ENCODE data around the gene KCNMA1.

Gene KCNMA1

GRCh38 chr10:77253147-77253545 is 384.5 kb downstream of the KCNMA1 start:
- Histone ChIP-seq H3K4me1 (ENCODE audit: insufficient read depth, low read length) (peaks cover 4% of the 10 kb centered on the region), H3K27ac (ENCODE audit: low read depth, low read length) (no peak overlapping the region), H3K4me3 (ENCODE audit: low read length) (no peak overlapping the region), H3K27me3 (ENCODE audit: insufficient read depth, low read length) (no peaks in the 10 kb centered on the region), H3K36me3 (ENCODE audit: insufficient read depth, low read length) (no peaks in the 10 kb centered on the region), H3K9me3 (ENCODE audit: insufficient read depth, low read depth, low read length) (no peaks in the 10 kb centered on the region), H3K9ac (ENCODE audit: low read depth, low read length) (no peak overlapping the region)
- 87% methylated on average over 1 of the region's 1 CpG for WGBS

- H3K27me3 ChIP-seq (ENCODE audit: insufficient read depth, low read length) = no peaks in the 10 kb centered on the region
- peaks cover 10% of the 10 kb centered on the region for H3K4me1 ChIP-seq (ENCODE audit: insufficient read depth, low read length)
- H3K4me3 ChIP-seq (ENCODE audit: low read length) = no peak overlapping the region
- H3K27ac ChIP-seq (ENCODE audit: low read depth, low read length) = no peak overlapping the region
- H3K9me3 ChIP-seq (ENCODE audit: insufficient read depth, low read depth, low read length) = no peaks in the 10 kb centered on the region
- H3K9ac ChIP-seq (ENCODE audit: low read depth, low read length) = no peak overlapping the region
- H3K36me3 ChIP-seq (ENCODE audit: insufficient read depth, low read length) = no peaks in the 10 kb centered on the region
- WGBS = 78% methylated on average over 2 of the region's 4 CpGs
Measured at GRCh38 chr10:77252380-77253146, 385.0 kb downstream of the KCNMA1 start.

GRCh38 chr10:77251297-77252013 is 386.2 kb downstream of the KCNMA1 start:
- WGBS = 55% methylated on average over 4 of the region's 6 CpGs
- Histone ChIP-seq H3K36me3 (ENCODE audit: insufficient read depth, low read length) (no peaks in the 10 kb centered on the region), H3K9ac (ENCODE audit: low read depth, low read length) (no peak overlapping the region), H3K9me3 (ENCODE audit: insufficient read depth, low read depth, low read length) (no peaks in the 10 kb centered on the region), H3K4me3 (ENCODE audit: low read length) (no peak overlapping the region), H3K27me3 (ENCODE audit: insufficient read depth, low read length) (no peaks in the 10 kb centered on the region), H3K4me1 (ENCODE audit: insufficient read depth, low read length) (peaks cover 10% of the 10 kb centered on the region), H3K27ac (ENCODE audit: low read depth, low read length) (no peak overlapping the region)

GRCh38 chr10:77249901-77250459 is 387.6 kb downstream of the KCNMA1 start:
- Histone ChIP-seq H3K4me3 (ENCODE audit: low read length) (no peak overlapping the region), H3K9me3 (ENCODE audit: insufficient read depth, low read depth, low read length) (no peaks in the 10 kb centered on the region), H3K27me3 (ENCODE audit: insufficient read depth, low read length) (no peaks in the 10 kb centered on the region), H3K36me3 (ENCODE audit: insufficient read depth, low read length) (no peaks in the 10 kb centered on the region), H3K9ac (ENCODE audit: low read depth, low read length) (no peak overlapping the region), H3K27ac (ENCODE audit: low read depth, low read length) (no peak overlapping the region), H3K4me1 (ENCODE audit: insufficient read depth, low read length) (peaks cover 10% of the 10 kb centered on the region)
- 92% methylated on average over 3 of the region's 3 CpGs for WGBS

GRCh38 chr10:77248104-77248790 is 389.4 kb downstream of the KCNMA1 start:
- 88% methylated on average over 4 of the region's 5 CpGs for WGBS
- Histone ChIP-seq H3K4me3 (ENCODE audit: low read length) (no peak overlapping the region), H3K27ac (ENCODE audit: low read depth, low read length) (no peak overlapping the region), H3K9me3 (ENCODE audit: insufficient read depth, low read depth, low read length) (no peaks in the 10 kb centered on the region), H3K36me3 (ENCODE audit: insufficient read depth, low read length) (no peaks in the 10 kb centered on the region), H3K4me1 (ENCODE audit: insufficient read depth, low read length) (peaks cover 10% of the 10 kb centered on the region), H3K9ac (ENCODE audit: low read depth, low read length) (no peak overlapping the region), H3K27me3 (ENCODE audit: insufficient read depth, low read length) (no peaks in the 10 kb centered on the region)

- peaks cover 14% of the 10 kb centered on the region for H3K4me1 ChIP-seq (ENCODE audit: insufficient read depth, low read length)
- no peaks in the 10 kb centered on the region for H3K27me3 ChIP-seq (ENCODE audit: insufficient read depth, low read length)
- WGBS = 86% methylated on average over 12 of the region's 12 CpGs
- no peaks in the 10 kb centered on the region for H3K36me3 ChIP-seq (ENCODE audit: insufficient read depth, low read length)
- H3K27ac ChIP-seq (ENCODE audit: low read depth, low read length) = no peak overlapping the region
- H3K4me3 ChIP-seq (ENCODE audit: low read length) = no peak overlapping the region
- no peaks in the 10 kb centered on the region for H3K9me3 ChIP-seq (ENCODE audit: insufficient read depth, low read depth, low read length)
- no peak overlapping the region for H3K9ac ChIP-seq (ENCODE audit: low read depth, low read length)
Measured at GRCh38 chr10:77247031-77247990, 390.3 kb downstream of the KCNMA1 start.

- WGBS = 93% methylated on average over 1 of the region's 1 CpG
- Histone ChIP-seq H3K4me1 (ENCODE audit: insufficient read depth, low read length) (peaks cover 14% of the 10 kb centered on the region), H3K36me3 (ENCODE audit: insufficient read depth, low read length) (no peaks in the 10 kb centered on the region), H3K9me3 (ENCODE audit: insufficient read depth, low read depth, low read length) (no peaks in the 10 kb centered on the region), H3K9ac (ENCODE audit: low read depth, low read length) (no peak overlapping the region), H3K27ac (ENCODE audit: low read depth, low read length) (no peak overlapping the region), H3K4me3 (ENCODE audit: low read length) (no peak overlapping the region), H3K27me3 (ENCODE audit: insufficient read depth, low read length) (no peaks in the 10 kb centered on the region)
Measured at GRCh38 chr10:77245953-77246352, 391.7 kb downstream of the KCNMA1 start.

- no peaks in the 10 kb centered on the region for H3K9me3 ChIP-seq (ENCODE audit: insufficient read depth, low read depth, low read length)
- no peak overlapping the region for H3K27ac ChIP-seq (ENCODE audit: low read depth, low read length)
- H3K36me3 ChIP-seq (ENCODE audit: insufficient read depth, low read length) = no peaks in the 10 kb centered on the region
- H3K4me1 ChIP-seq (ENCODE audit: insufficient read depth, low read length) = peaks cover 14% of the 10 kb centered on the region
- WGBS = 92% methylated on average over 2 of the region's 2 CpGs
- H3K4me3 ChIP-seq (ENCODE audit: low read length) = no peak overlapping the region
- no peaks in the 10 kb centered on the region for H3K27me3 ChIP-seq (ENCODE audit: insufficient read depth, low read length)
- no peak overlapping the region for H3K9ac ChIP-seq (ENCODE audit: low read depth, low read length)
Measured at GRCh38 chr10:77244746-77245145, 392.9 kb downstream of the KCNMA1 start.

GRCh38 chr10:77244286-77244685 is 393.3 kb downstream of the KCNMA1 start:
- Histone ChIP-seq H3K27ac (ENCODE audit: low read depth, low read length) (no peak overlapping the region), H3K4me3 (ENCODE audit: low read length) (no peak overlapping the region), H3K27me3 (ENCODE audit: insufficient read depth, low read length) (no peaks in the 10 kb centered on the region), H3K9me3 (ENCODE audit: insufficient read depth, low read depth, low read length) (no peaks in the 10 kb centered on the region), H3K9ac (ENCODE audit: low read depth, low read length) (no peak overlapping the region), H3K36me3 (ENCODE audit: insufficient read depth, low read length) (no peaks in the 10 kb centered on the region), H3K4me1 (ENCODE audit: insufficient read depth, low read length) (peaks cover 14% of the 10 kb centered on the region)
- 94% methylated on average over 1 of the region's 2 CpGs for WGBS

- Histone ChIP-seq H3K9ac (ENCODE audit: low read depth, low read length) (no peak overlapping the region), H3K27me3 (ENCODE audit: insufficient read depth, low read length) (no peaks in the 10 kb centered on the region), H3K9me3 (ENCODE audit: insufficient read depth, low read depth, low read length) (no peaks in the 10 kb centered on the region), H3K4me1 (ENCODE audit: insufficient read depth, low read length) (peaks cover 4% of the 10 kb centered on the region; the same call in 1 of the 2 replicates), H3K4me3 (ENCODE audit: low read length) (no peak overlapping the region), H3K27ac (ENCODE audit: low read depth, low read length) (no peak overlapping the region), H3K36me3 (ENCODE audit: insufficient read depth, low read length) (no peaks in the 10 kb centered on the region)
- WGBS = 90% methylated on average over 3 of the region's 3 CpGs
Measured at GRCh38 chr10:77241350-77241725, 396.3 kb downstream of the KCNMA1 start.

Data from HUES64 (cell line).